ENCODE results near the gene PSTK. TPM values are rescaled to one million over a fixed set of nuclear protein-coding genes. Genes with fewer than 3 reads are reported as not detected.

The PSTK gene
- total and polyA plus RNA-seq, 10 of the 15 experiments (the other 5 are each of a cell fraction or from before 2014, with no cell fraction given) = 1.8 to 7.1 (median 3.4) TPM

DNA sequence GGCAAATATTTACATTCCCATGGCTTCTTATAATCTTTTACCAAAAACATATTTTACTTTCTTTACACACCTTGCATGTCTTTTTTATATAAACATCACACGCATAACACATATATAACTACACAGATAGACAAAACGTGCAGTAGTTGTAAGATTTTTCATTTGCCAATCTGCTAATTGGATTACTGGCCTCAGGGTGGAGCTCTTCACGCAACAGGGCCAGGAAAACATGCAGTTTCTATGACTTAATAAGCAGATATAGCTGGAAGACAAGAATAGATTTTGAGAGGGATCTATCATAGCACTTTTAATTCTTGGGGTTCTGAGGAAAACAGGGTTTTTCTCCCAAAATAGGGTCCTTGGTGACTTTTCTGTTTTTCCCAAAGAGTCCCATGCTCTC lies 41.3 kb downstream of the PSTK start:
- ChIA-PET RAD21 (ENCODE audit: unreplicated experiment) (interaction anchor here (1.0 kb wide), 1 partner anchor 40 kb away, joined by 4 read pairs; no protein-coding TSS in a partner anchor), POLR2A (interaction anchor here (1.3 to 1.6 kb wide), 2 partner anchors 9 to 11 kb away, joined by 3 to 4 read pairs; no protein-coding TSS in a partner anchor), CTCF (interaction anchor here (0.6 to 4.3 kb wide), 17 partner anchors 8 to 1524 kb away, joined by 3 to 38 read pairs (median 5); partner anchors contain the start of genes BUB3, IKZF5 and PSTK), SMC1A (ENCODE audit: uncharacterized antibody, unreplicated experiment) (interaction anchor here (1.2 to 2.1 kb wide), 8 partner anchors 9 to 537 kb away, joined by 3 to 7 read pairs (median 4); no protein-coding TSS in a partner anchor)
- no peak overlapping the region for H3K9ac ChIP-seq (ENCODE audit: control insufficient read depth, insufficient read depth, low read length)
- FAIRE-seq (no peak), ATAC-seq (peak; percentile 51; the same call in 1 of the 3 replicates), DNase-seq (ENCODE audit: low read depth, low spot score) (no peak)
- intact Hi-C loops (cut with micrococcal nuclease; ENCODE audit: unreplicated experiment) = no loop called here
- no peaks in the 10 kb centered on the region for H3K79me2 ChIP-seq (ENCODE audit: control insufficient read depth, insufficient read depth, low read length)
- H3K36me3 ChIP-seq (ENCODE audit: control insufficient read depth in 2 of 2, insufficient read depth in 2 of 2, low read length in 1 of 2) = no peaks in the 10 kb centered on the region
- BruUV-seq (replicated peaks) = no TSS peak
- 78% methylated on average over 3 of the region's 3 CpGs for WGBS (ENCODE audit: insufficient coverage, insufficient replicate concordance, low lambda C conversion rate, missing lambda C conversion rate)
- no peaks in the 10 kb centered on the region; the same call in 2 of the 3 replicates for H3K9me3 ChIP-seq (replicated peaks; ENCODE audit: control insufficient read depth, insufficient read depth, low read length)
- H3K4me1 ChIP-seq (ENCODE audit: control insufficient read depth, insufficient read depth, low read length) = no peaks in the 10 kb centered on the region
- no peak overlapping the region for H3K4me3 ChIP-seq
- H3K4me2 ChIP-seq (ENCODE audit: control insufficient read depth, insufficient read depth) = no peak overlapping the region
- H4K20me1 ChIP-seq (ENCODE audit: control insufficient read depth, insufficient read depth) = no peaks in the 10 kb centered on the region
- no peak overlapping the region for H3K27ac ChIP-seq (ENCODE audit: control insufficient read depth, insufficient read depth)
- TF ChIP-seq RAD21 (IDR thresholded peaks at IDR 0.05; ENCODE audit: insufficient read depth, low read depth, low read length) (peak; percentile 37), ZBED1 (IDR thresholded peaks at IDR 0.05; ENCODE audit: borderline replicate concordance) (no peak)
- TF ChIP-seq, protein P1, sequence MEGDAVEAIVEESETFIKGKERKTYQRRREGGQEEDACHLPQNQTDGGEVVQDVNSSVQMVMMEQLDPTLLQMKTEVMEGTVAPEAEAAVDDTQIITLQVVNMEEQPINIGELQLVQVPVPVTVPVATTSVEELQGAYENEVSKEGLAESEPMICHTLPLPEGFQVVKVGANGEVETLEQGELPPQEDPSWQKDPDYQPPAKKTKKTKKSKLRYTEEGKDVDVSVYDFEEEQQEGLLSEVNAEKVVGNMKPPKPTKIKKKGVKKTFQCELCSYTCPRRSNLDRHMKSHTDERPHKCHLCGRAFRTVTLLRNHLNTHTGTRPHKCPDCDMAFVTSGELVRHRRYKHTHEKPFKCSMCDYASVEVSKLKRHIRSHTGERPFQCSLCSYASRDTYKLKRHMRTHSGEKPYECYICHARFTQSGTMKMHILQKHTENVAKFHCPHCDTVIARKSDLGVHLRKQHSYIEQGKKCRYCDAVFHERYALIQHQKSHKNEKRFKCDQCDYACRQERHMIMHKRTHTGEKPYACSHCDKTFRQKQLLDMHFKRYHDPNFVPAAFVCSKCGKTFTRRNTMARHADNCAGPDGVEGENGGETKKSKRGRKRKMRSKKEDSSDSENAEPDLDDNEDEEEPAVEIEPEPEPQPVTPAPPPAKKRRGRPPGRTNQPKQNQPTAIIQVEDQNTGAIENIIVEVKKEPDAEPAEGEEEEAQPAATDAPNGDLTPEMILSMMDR (IDR thresholded peaks at IDR 0.05 in 2 of 3, conservative IDR thresholded peaks at IDR 0.05 in 1 of 3; ENCODE audit: control insufficient read depth in 2 of 3, extremely low read depth in 1 of 3, insufficient read depth in 1 of 3, low read depth in 3 of 3, low read length in 3 of 3) = peak; percentile 36 to 47 (median 40)
- H2AFZ ChIP-seq (ENCODE audit: control insufficient read depth, low read depth, low read length) = no peak overlapping the region
- H3K27me3 ChIP-seq (replicated peaks in 1 of 2; ENCODE audit: control insufficient read depth in 2 of 2, insufficient read depth in 2 of 2, low read length in 1 of 2) = no peaks in the 10 kb centered on the region
- in situ Hi-C loops (cut with MboI) = no loop called here

DNA sequence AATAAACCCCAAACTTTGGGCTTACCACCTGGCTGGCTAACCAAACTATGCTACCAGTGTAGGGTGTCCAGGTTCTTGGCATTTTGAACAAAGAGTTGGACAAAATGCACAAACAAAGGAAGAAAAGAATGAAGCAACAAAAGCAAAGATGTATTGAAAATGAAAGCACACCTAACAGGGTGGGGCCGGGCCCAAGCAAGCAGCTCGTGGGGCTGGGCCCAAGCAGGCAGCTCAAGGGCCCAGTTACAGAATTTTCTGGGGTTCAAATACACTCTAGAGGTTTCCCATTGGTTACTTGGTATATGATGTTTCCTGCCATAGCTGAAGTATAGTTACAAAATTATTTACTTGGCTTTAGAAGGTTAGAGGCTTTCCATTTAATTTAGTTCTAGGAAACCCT lies 44.3 kb downstream of the PSTK start:
- SMC1A ChIA-PET (ENCODE audit: uncharacterized antibody, unreplicated experiment) = interaction anchor here (0.7 kb wide), 1 partner anchor 22 kb away, joined by 3 read pairs; no protein-coding TSS in a partner anchor
- H3K4me1 ChIP-seq (ENCODE audit: control insufficient read depth, insufficient read depth, low read length) = no peaks in the 10 kb centered on the region
- no peaks in the 10 kb centered on the region for H4K20me1 ChIP-seq (ENCODE audit: control insufficient read depth, insufficient read depth)
- no peak for ATAC-seq
- POLR2A ChIA-PET = no interaction called here
- no peak overlapping the region for H3K4me2 ChIP-seq (ENCODE audit: control insufficient read depth, insufficient read depth)
- H3K27ac ChIP-seq (ENCODE audit: control insufficient read depth, insufficient read depth) = no peak overlapping the region
- H3K9ac ChIP-seq (ENCODE audit: control insufficient read depth, insufficient read depth, low read length) = no peak overlapping the region
- in situ Hi-C loops (cut with MboI) = no loop called here
- no TSS peak for BruUV-seq (replicated peaks)
- CTCF ChIA-PET = interaction anchor here (1.3 kb wide), 1 partner anchor 10 kb away, joined by 3 read pairs; no protein-coding TSS in a partner anchor
- H3K4me3 ChIP-seq = no peak overlapping the region
- DNase-seq (ENCODE audit: low read depth, low spot score) = no peak
- RAD21 ChIA-PET (ENCODE audit: unreplicated experiment) = no interaction called here
- H3K79me2 ChIP-seq (ENCODE audit: control insufficient read depth, insufficient read depth, low read length) = no peaks in the 10 kb centered on the region
- no peaks in the 10 kb centered on the region for H3K27me3 ChIP-seq (replicated peaks in 1 of 2; ENCODE audit: control insufficient read depth in 2 of 2, insufficient read depth in 2 of 2, low read length in 1 of 2)
- intact Hi-C loops (cut with micrococcal nuclease; ENCODE audit: unreplicated experiment) = no loop called here
- H3K36me3 ChIP-seq (ENCODE audit: control insufficient read depth in 2 of 2, insufficient read depth in 2 of 2, low read length in 1 of 2) = no peaks in the 10 kb centered on the region
- WGBS (ENCODE audit: insufficient coverage, insufficient replicate concordance, low lambda C conversion rate, missing lambda C conversion rate) = 80% methylated on average over 2 of the region's 2 CpGs
- no peak for FAIRE-seq
- H2AFZ ChIP-seq (ENCODE audit: control insufficient read depth, low read depth, low read length) = no peak overlapping the region
- H3K9me3 ChIP-seq (replicated peaks; ENCODE audit: control insufficient read depth, insufficient read depth, low read length) = no peaks in the 10 kb centered on the region
- TF ChIP-seq TBL1XR1 (IDR thresholded peaks at IDR 0.05; ENCODE audit: low read depth, low read length) = no peak
- no peak for TF ChIP-seq KLF5 (IDR thresholded peaks at IDR 0.05; ENCODE audit: partially characterized antibody)
- TF ChIP-seq, protein P2, sequence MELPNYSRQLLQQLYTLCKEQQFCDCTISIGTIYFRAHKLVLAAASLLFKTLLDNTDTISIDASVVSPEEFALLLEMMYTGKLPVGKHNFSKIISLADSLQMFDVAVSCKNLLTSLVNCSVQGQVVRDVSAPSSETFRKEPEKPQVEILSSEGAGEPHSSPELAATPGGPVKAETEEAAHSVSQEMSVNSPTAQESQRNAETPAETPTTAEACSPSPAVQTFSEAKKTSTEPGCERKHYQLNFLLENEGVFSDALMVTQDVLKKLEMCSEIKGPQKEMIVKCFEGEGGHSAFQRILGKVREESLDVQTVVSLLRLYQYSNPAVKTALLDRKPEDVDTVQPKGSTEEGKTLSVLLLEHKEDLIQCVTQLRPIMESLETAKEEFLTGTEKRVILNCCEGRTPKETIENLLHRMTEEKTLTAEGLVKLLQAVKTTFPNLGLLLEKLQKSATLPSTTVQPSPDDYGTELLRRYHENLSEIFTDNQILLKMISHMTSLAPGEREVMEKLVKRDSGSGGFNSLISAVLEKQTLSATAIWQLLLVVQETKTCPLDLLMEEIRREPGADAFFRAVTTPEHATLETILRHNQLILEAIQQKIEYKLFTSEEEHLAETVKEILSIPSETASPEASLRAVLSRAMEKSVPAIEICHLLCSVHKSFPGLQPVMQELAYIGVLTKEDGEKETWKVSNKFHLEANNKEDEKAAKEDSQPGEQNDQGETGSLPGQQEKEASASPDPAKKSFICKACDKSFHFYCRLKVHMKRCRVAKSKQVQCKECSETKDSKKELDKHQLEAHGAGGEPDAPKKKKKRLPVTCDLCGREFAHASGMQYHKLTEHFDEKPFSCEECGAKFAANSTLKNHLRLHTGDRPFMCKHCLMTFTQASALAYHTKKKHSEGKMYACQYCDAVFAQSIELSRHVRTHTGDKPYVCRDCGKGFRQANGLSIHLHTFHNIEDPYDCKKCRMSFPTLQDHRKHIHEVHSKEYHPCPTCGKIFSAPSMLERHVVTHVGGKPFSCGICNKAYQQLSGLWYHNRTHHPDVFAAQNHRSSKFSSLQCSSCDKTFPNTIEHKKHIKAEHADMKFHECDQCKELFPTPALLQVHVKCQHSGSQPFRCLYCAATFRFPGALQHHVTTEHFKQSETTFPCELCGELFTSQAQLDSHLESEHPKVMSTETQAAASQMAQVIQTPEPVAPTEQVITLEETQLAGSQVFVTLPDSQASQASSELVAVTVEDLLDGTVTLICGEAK (IDR thresholded peaks at IDR 0.05; ENCODE audit: borderline replicate concordance) = no peak

Measured in GM12878 (cell line).